Endothelial cell of umbilical vein (primary cell): Measurements from ENCODE around the gene NANOGP8. TPM values are rescaled to one million over a fixed set of nuclear protein-coding genes. Genes with fewer than 3 reads are reported as not detected.

ENCODE experiments used
- BruUV-seq: library from RNA; stranded (reverse); fragments of 400-500 nt; replicated peaks from 2 replicates; lab custom pipeline; 2021; lab: Mats Ljungman, UMichigan
- CTCF ChIA-PET: fragments of 300-600, 350-600 bp; sonication (Branson Sonifier 250); formaldehyde crosslinking; loops from one replicate; lab custom pipeline; 2021; ENCODE audit warnings: antibody characterized with exemption, inconsistent platforms; lab: Charles Lee
- POLR2A ChIA-PET: fragments of 300-600, 350-600 bp; sonication (Branson Sonifier 250); formaldehyde crosslinking; loops from one replicate; lab custom pipeline; 2021; ENCODE audit warnings: antibody characterized with exemption, inconsistent platforms; lab: Charles Lee
- DNase-seq: peaks from one replicate; pipeline ENCODE4 v3.0.0-alpha.2; 2011; ENCODE audit warnings: low read depth, low spot score
- FAIRE-seq: peaks from 2 replicates; lab custom pipeline; 2011; peaks lifted over from hg19 to GRCh38; lab: Jason Lieb, UNC
- H2AFZ ChIP-seq: 2 replicates; pipeline ENCODE4 v1.6.0; 2012; ENCODE audit warnings: low read depth, low read length, control low read depth, inconsistent platforms
- H3K27ac ChIP-seq: 2 replicates; pipeline ENCODE4 v1.5.1; 2011; ENCODE audit warnings: low read depth, mild to moderate bottlenecking, control low read depth, low read length, moderate library complexity; ENCODE audit not compliant: insufficient read depth
- H3K27me3 ChIP-seq, 2 experiments: 2 replicates each; pipeline versions ENCODE4 v1.6.0 to v1.6.1; 2011; ENCODE audit warnings: low read length in 2 of 2, mixed read lengths in 1 of 2; ENCODE audit not compliant: control insufficient read depth in 2 of 2, insufficient read depth in 2 of 2
- H3K36me3 ChIP-seq, 2 experiments: 2 replicates in 1 of 2; 3 replicates in 1 of 2; pipeline ENCODE4 v1.5.1; 2011; ENCODE audit warnings: low read length in 2 of 2, mild to moderate bottlenecking in 1 of 2, moderate library complexity in 1 of 2; ENCODE audit not compliant: control insufficient read depth in 2 of 2, insufficient read depth in 2 of 2; ENCODE audit errors: extremely low read depth in 1 of 2
- H3K4me1 ChIP-seq: 3 replicates; pipeline ENCODE4 v1.5.1; 2011; ENCODE audit warnings: mild to moderate bottlenecking, low read length; ENCODE audit not compliant: control insufficient read depth, insufficient read depth; ENCODE audit errors: extremely low read depth
- H3K4me2 ChIP-seq: 2 replicates; pipeline ENCODE4 v1.6.1; 2011; ENCODE audit warnings: low read length, control low read depth, mixed read lengths; ENCODE audit not compliant: insufficient read depth
- H3K4me3 ChIP-seq, 3 experiments: fragments of 200-600 bp in 1 of 3; sonication (generic), shearing (Covaris generic) in 1 of 3; replicated peaks in 1 of 3; 2 replicates each; pipeline ENCODE4 v1.5.1; 2011 to 2016; ENCODE audit warnings: control low read depth in 3 of 3, low read length in 3 of 3, mild to moderate bottlenecking in 2 of 3, inconsistent platforms in 1 of 3, low read depth in 1 of 3, moderate library complexity in 1 of 3; ENCODE audit not compliant: insufficient read depth in 1 of 3
- H3K79me2 ChIP-seq: 2 replicates; pipeline ENCODE4 v1.6.0; 2012; ENCODE audit warnings: low read length, inconsistent platforms; ENCODE audit not compliant: control insufficient read depth, insufficient read depth
- H3K9ac ChIP-seq: replicated peaks from 2 replicates; pipeline ENCODE3; 2011; ENCODE audit warnings: low read length, control low read depth; ENCODE audit not compliant: insufficient read depth; ENCODE audit errors: extremely low read depth
- H3K9me1 ChIP-seq: replicated peaks from 3 replicates; pipeline ENCODE4 v1.6.0; 2011; ENCODE audit warnings: mild to moderate bottlenecking, low read length; ENCODE audit not compliant: control insufficient read depth, insufficient read depth; ENCODE audit errors: extremely low read depth
- H3K9me3 ChIP-seq: replicated peaks from 2 replicates; pipeline ENCODE4 v1.5.1; 2012; ENCODE audit warnings: low read length, inconsistent platforms; ENCODE audit not compliant: control insufficient read depth, insufficient read depth
- H4K20me1 ChIP-seq: replicated peaks from 2 replicates; pipeline ENCODE3; 2011; ENCODE audit warnings: mild to moderate bottlenecking, low read length; ENCODE audit not compliant: control insufficient read depth, insufficient read depth; ENCODE audit errors: extremely low read depth
- CTCF ChIP-seq, 2 donors: IDR thresholded peaks; 1 replicate in 1 of 2; 2 replicates in 1 of 2; pipeline ENCODE4 v1.5.1; 2011; ENCODE audit warnings: low read length in 2 of 2, mild to moderate bottlenecking in 2 of 2, moderate library complexity in 2 of 2, control low read depth in 1 of 2, inconsistent platforms in 1 of 2, low read depth in 1 of 2; ENCODE audit not compliant: insufficient read depth in 1 of 2; ENCODE audit errors: extremely low read depth in 1 of 2
- EZH2 ChIP-seq: IDR thresholded peaks from 2 replicates; pipeline ENCODE4 v1.6.1; 2012; ENCODE audit warnings: borderline replicate concordance, low read depth, mild to moderate bottlenecking, moderate library complexity, low read length, inconsistent platforms; ENCODE audit not compliant: severe bottlenecking
- FOS ChIP-seq: IDR thresholded peaks from 2 replicates; pipeline ENCODE4 v1.6.1; 2011; ENCODE audit warnings: mild to moderate bottlenecking, low read length, moderate library complexity, borderline replicate concordance; ENCODE audit not compliant: insufficient read depth
- GATA2 ChIP-seq: IDR thresholded peaks from 2 replicates; pipeline ENCODE4 v1.7.0; 2011; ENCODE audit warnings: low read depth, mild to moderate bottlenecking, moderate library complexity, mixed read lengths, low read length; ENCODE audit not compliant: insufficient read length, insufficient read depth
- JUN ChIP-seq: IDR thresholded peaks from 2 replicates; pipeline ENCODE4 v1.6.1; 2011; ENCODE audit warnings: borderline replicate concordance, low read depth; ENCODE audit not compliant: insufficient read length, insufficient read depth
- MAX ChIP-seq: IDR thresholded peaks from 2 replicates; pipeline ENCODE4 v1.6.1; 2011; ENCODE audit not compliant: insufficient read depth, insufficient read length
- MYC ChIP-seq: IDR thresholded peaks from one replicate; pipeline ENCODE4 v1.6.1; 2011; ENCODE audit warnings: mild to moderate bottlenecking, low read depth, low read length
- POLR2A ChIP-seq: IDR thresholded peaks from 2 replicates; pipeline ENCODE4 v1.6.1; 2012; ENCODE audit warnings: low read depth, mild to moderate bottlenecking, control low read depth, low read length
- POLR2AphosphoS5 ChIP-seq: IDR thresholded peaks from 2 replicates; pipeline ENCODE4 v1.6.1; 2012; ENCODE audit warnings: low read depth, mild to moderate bottlenecking, control low read depth, low read length, moderate library complexity; ENCODE audit not compliant: insufficient read depth
- dilution Hi-C: fragments of 300-500 bp; cut with MboI; formaldehyde crosslinking; loops from one replicate; pipeline ENCODE4 v1.15.0; 2019; ENCODE audit warnings: low sequenced_read_pairs; ENCODE audit not compliant: extremely low pct_ligation_motif_present
- intact Hi-C: fragments of 100-400 bp; cut with micrococcal nuclease; formaldehyde crosslinking; loops from one replicate; pipeline ENCODE4 v1.10.0; 2022
- polyA plus RNA-seq, 4 experiments: library from polyadenylated mRNA; depleted of rRNA in 3 of 4; stranded (reverse) in 3 of 4; unstranded in 1 of 4; fragments of >200 nt; gene quantifications; 2 replicates each; pipeline versions ENCODE4 v1.2.1 to v1.2.3, GENCODE V29; 2011 to 2012; ENCODE audit warnings: missing spikeins in 1 of 4
- total RNA-seq: library from RNA; stranded (reverse); gene quantifications from 2 replicates; pipeline ENCODE4 v1.2.3, GENCODE V29; 2021

NANOGP8 gene
- total and polyA plus RNA-seq, 2 donors (not counting 3 experiments of a cell fraction or from before 2014, with no cell fraction given): not detected

GRCh38 chr15:35078221-35078915, 6.7 kb downstream of the NANOGP8 start:
- H3K4me3 ChIP-seq: no peak overlapping the region
- dilution Hi-C loops (no loop called here), intact Hi-C loops (loop anchor here (1.0 to 2.0 kb wide), 4 partner anchors 128 to 440 kb away; no protein-coding TSS in a partner anchor)
- no peak overlapping the region for H3K4me2 ChIP-seq
- H3K36me3 ChIP-seq: no peaks in the 10 kb centered on the region
- H3K9ac ChIP-seq: no peak overlapping the region
- H3K9me3 ChIP-seq: no peaks in the 10 kb centered on the region
- no peak for TF ChIP-seq EZH2
- peak; percentile 72 to 73 for TF ChIP-seq CTCF (IDR thresholded peaks at IDR 0.05; ENCODE audit: extremely low read depth in 1 of 2, insufficient read depth in 1 of 2, low read depth in 1 of 2, low read length in 2 of 2)
- H3K27me3 ChIP-seq: peaks cover 3 to 4% of the 10 kb centered on the region in 2 experiments
- no peaks in the 10 kb centered on the region for H3K4me1 ChIP-seq
- BruUV-seq: no TSS peak
- ChIA-PET CTCF (interaction anchor here (0.8 to 6.1 kb wide), 18 partner anchors 9 to 1406 kb away, joined by 3 to 138 read pairs (median 4); no protein-coding TSS in a partner anchor), POLR2A (no interaction called here)
- no peak overlapping the region for H3K27ac ChIP-seq
- FAIRE-seq (peak; percentile 68), DNase-seq (peak; percentile 54)
- H4K20me1 ChIP-seq: no peaks in the 10 kb centered on the region
- H3K9me1 ChIP-seq: no peaks in the 10 kb centered on the region
- H2AFZ ChIP-seq: no peak overlapping the region
- H3K79me2 ChIP-seq: no peaks in the 10 kb centered on the region

GRCh38 chr15:35071106-35071505, 14.0 kb downstream of the NANOGP8 start:
- no peaks in the 10 kb centered on the region for H4K20me1 ChIP-seq
- TF ChIP-seq FOS (no peak), JUN (no peak), POLR2A (no peak), POLR2AphosphoS5 (no peak), MAX (no peak), MYC (no peak), GATA2 (no peak), CTCF (IDR thresholded peaks at IDR 0.05; ENCODE audit: extremely low read depth in 1 of 2, insufficient read depth in 1 of 2, low read depth in 1 of 2, low read length in 2 of 2) (no peak), EZH2 (no peak)
- no peaks in the 10 kb centered on the region for H3K9me3 ChIP-seq
- CTCF ChIA-PET: no interaction called here
- POLR2A ChIA-PET: no interaction called here
- H3K4me3 ChIP-seq: no peak overlapping the region
- H3K4me2 ChIP-seq: no peak overlapping the region
- peaks cover 5 to 9% of the 10 kb centered on the region in 2 experiments for H3K27me3 ChIP-seq
- H3K4me1 ChIP-seq: no peaks in the 10 kb centered on the region
- FAIRE-seq (no peak), DNase-seq (no peak)
- dilution Hi-C loops: no loop called here
- no peak overlapping the region for H2AFZ ChIP-seq
- BruUV-seq: no TSS peak
- intact Hi-C loops: no loop called here
- no peaks in the 10 kb centered on the region for H3K9me1 ChIP-seq
- no peaks in the 10 kb centered on the region for H3K36me3 ChIP-seq
- no peak overlapping the region for H3K9ac ChIP-seq
- no peak overlapping the region for H3K27ac ChIP-seq
- H3K79me2 ChIP-seq: no peaks in the 10 kb centered on the region
